Stimulated activated CD8-positive, alpha-beta memory T cell treated with anti-CD3 and anti-CD28 coated beads, Interleukin-12 subunit alpha, Interleukin-12 subunit beta, amount 100 ng/mL, for 1 hour (primary cell): Measurements from ENCODE around the gene CNIH3.

Source experiments
- DNase-seq: peaks from one replicate; pipeline ENCODE4 v3.0.0-alpha.2; 2020; ENCODE audit warnings: low read depth

CNIH3 gene

GRCh38 chr1:224777180-224777579, 161.1 kb downstream of the CNIH3 start:
- DNase-seq, result no peak

- no peak for DNase-seq
Observed at GRCh38 chr1:224779536-224779935, 163.4 kb downstream of the CNIH3 start.

GRCh38 chr1:224780736-224781135, 164.6 kb downstream of the CNIH3 start:
- no peak for DNase-seq

DNA sequence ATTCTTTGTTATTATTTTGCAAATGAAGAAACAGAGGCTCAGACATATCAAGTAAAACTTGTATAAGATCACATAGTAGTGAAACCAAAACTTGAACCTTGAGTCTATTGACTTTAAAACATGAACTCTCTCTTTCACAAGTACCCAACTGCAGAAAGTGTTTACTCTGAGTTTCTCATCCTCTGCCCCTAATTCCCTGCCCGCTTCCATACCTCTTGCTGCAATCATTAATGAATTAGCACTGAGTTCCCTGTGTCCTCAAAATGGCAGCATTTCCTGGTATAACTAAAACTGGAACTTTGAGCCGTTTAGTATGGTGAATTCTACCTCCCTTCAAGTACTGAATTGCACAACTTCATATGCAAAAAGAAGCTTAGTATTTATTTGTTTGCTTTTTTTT, 165.7 kb downstream of the CNIH3 start:
- DNase-seq, result no peak

DNA sequence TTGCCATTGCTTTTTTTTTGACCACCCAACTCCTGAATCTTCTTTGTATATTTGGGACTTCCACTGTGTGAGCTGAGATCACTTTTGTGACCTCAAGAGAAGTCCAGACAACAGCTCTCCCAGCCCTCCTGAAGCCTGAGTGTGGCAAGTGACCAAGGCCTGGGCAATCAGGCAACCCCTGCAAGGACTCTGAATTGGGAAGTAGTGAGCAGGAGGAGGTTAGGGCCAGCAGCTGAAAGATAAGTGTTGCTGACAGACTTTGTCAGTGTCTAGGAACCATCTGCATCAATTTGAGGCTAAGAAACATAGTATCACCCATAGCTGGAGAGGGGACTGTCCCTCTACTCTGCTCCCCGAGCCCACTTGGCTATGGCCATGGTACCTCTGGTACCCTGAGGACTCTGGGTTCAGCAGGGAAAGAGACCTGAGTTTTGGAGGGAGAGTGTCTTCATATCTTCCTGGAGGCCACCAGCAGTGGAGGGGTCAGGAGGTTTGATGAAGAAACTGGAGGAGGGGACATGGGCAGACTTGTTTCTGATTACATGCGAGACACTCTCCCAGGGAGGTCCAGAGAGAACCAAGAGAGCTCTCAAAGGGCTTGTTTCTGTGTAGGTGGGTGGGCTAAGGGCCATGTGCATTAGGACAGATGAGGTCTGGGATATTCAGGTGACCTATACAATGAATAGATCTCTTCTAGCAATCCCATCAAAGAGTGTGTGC, 166.3 kb downstream of the CNIH3 start:
- no peak for DNase-seq

GRCh38 chr1:224783006-224783651, 167.0 kb downstream of the CNIH3 start:
- no peak for DNase-seq

DNA sequence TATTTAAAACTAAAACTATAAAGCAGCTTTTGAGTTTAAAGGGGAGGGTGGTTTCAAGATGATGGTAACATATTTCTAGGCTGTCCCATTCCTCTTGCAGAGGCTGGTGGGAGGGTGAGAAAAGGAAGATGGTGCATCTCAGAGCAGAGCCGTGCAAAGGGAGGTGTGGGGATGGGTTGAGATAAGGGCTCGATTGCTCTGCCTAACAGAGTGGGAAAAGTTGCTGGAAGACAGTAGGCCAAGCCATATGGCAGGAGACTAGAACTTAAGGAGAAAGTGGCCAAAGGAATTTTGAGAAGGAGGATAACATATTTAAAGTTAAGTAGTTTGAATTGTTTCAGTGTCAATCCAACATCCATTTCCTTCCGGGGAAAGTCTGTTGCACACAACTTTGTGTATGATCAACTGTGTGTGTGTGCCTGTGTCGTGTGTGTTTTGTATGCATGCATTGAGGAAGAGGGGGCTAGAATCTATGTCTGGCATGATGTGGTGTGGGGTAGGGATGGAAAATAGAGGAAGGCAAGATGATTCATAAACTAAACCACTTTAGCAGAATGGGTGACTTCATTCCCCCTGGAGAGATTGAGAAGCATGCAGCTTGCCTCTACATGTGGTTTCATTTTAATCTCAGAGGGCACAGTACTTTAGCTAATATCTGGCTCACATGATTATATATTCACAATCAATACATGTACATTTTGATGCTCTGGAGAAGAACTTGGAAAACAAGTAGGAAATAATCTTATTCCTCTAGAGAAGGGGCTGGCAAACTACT, 168.3 kb downstream of the CNIH3 start:
- no peak for DNase-seq

GRCh38 chr1:224785040-224785328, 168.9 kb downstream of the CNIH3 start:
- no peak for DNase-seq

DNA sequence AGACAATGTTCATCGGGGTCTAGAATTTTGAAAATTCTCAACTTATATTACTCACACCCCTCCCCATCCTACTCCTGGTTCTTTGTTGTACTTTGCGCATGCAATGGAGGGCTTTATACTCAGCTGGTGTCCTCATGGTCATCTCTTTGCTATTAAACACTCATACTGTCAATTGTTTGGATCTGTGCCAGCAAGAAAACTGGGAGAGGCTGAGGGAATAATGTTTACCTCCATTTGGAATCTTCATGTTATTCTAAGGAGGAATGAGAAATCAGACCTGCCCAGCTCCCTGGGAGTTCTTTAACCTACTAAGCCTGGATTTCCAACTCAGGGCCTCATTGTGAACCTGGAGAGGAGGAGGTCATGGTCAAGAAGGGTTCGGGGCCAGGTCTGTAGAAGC, 169.5 kb downstream of the CNIH3 start:
- no peak for DNase-seq

- DNase-seq, result no peak
Observed at GRCh38 chr1:224786533-224787250, 170.6 kb downstream of the CNIH3 start.

GRCh38 chr1:224789311-224789710, 173.2 kb downstream of the CNIH3 start:
- no peak for DNase-seq
